ENCODE results near the gene DMD.
"Not testable (repeated sequence)": the region's sequence is repeated elsewhere in the genome, so short reads cannot be mapped to it uniquely, and the experiment has no call there.

Gene DMD

GRCh38 chrX:31471229-31471628 is 1740.1 kb downstream of the DMD start:
- no peak for DNase-seq

DNA sequence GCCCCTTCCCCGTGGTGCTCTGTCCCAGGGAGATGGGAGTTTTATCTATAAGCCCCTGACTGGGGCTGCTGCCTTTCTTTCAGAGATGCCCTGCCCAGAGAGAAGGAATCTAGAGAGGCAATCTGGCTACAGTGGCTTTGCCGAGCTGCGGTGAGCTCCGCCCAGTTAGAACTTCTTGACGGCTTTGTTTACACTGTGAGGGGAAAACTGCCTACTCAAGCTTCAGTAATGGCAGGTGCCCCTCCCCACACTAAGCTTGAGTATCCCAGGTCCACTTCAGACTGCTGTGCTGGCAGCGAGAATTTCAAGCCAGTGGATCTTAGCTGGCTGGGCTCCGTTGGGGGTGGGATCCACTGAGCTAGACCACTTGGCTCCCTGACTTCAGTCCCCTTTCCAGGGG is 1740.6 kb downstream of the DMD start:
- not testable (repeated sequence) for DNase-seq

- no peak for DNase-seq
Observed at GRCh38 chrX:31464306-31464915, 1746.9 kb downstream of the DMD start.

- DNase-seq = no peak
Observed at GRCh38 chrX:31461266-31461665, 1750.1 kb downstream of the DMD start.

GRCh38 chrX:31459361-31459760 is 1752.0 kb downstream of the DMD start:
- no peak for DNase-seq

GRCh38 chrX:31449965-31450364 is 1761.4 kb downstream of the DMD start:
- no peak for DNase-seq

- no peak for DNase-seq
Observed at GRCh38 chrX:31449081-31449480, 1762.3 kb downstream of the DMD start.

GRCh38 chrX:31445542-31445941 is 1765.8 kb downstream of the DMD start:
- no peak for DNase-seq

DNA sequence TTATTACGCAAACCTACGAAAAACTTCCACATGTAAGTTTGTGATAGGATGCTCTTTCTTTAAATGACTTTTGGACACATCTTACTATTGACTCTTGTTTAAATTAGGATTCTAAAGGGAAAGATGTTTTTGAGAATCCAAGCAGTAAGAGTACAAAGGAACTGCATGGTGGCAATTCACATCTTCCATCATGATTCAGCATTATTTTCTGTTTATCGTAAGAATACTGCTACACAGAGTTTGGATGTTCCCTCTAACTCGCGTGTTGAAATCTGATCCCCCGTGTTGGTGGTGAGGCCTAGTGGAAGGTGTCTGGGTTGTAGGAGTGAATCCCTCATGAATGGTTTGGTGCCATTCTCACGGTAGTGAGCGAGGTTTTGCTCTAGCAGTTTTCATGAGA is 1767.7 kb downstream of the DMD start:
- DNase-seq = no peak

GRCh38 chrX:31440546-31440945 is 1770.8 kb downstream of the DMD start:
- DNase-seq = no peak

DNA sequence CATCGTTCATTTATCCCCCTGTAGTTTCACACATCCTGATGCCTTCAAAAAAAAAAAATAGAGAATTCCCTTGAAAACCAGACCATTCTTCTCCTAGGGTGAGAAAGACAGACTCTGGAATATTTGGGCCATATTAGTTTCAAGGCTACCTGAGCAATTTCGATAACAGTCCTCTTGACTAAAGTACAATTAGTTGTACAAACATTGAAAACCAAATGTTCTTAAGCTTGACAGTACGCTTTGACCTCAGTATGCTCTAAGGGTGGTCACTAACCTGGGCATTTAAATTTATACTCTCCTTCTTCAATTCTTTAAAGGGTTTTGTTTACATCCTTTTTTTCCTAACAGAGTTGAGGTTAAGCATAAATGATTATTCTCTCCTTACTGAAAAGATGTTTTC is 1774.9 kb downstream of the DMD start:
- DNase-seq = no peak

GRCh38 chrX:31435592-31435991 is 1775.8 kb downstream of the DMD start:
- no peak for DNase-seq

DNA sequence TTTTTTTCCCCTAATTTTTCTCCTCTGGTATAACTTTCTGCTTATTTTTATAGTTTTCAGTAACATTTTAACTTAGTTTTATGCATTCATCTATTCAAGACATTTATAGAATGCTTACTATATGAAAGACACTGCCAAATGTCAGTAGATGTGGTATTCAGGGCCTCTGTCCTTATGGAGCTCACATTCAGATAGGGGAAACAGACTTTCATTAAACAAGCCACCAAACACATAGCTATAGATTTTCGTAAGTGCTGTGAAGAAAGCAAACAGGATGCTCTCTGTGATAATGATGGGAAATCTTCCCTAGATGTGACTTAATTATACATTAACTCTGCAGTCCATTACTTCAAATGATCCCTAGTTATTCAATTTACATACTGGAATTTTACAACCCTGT is 1777.5 kb downstream of the DMD start:
- no peak for DNase-seq

- no peak for DNase-seq
Observed at GRCh38 chrX:31429915-31430314, 1781.4 kb downstream of the DMD start.

GRCh38 chrX:31423609-31424189 is 1787.7 kb downstream of the DMD start:
- no peak for DNase-seq

GRCh38 chrX:31421441-31421840 is 1789.9 kb downstream of the DMD start:
- no peak for DNase-seq

- no peak for DNase-seq
Observed at GRCh38 chrX:31420711-31421151, 1790.6 kb downstream of the DMD start.

DNA sequence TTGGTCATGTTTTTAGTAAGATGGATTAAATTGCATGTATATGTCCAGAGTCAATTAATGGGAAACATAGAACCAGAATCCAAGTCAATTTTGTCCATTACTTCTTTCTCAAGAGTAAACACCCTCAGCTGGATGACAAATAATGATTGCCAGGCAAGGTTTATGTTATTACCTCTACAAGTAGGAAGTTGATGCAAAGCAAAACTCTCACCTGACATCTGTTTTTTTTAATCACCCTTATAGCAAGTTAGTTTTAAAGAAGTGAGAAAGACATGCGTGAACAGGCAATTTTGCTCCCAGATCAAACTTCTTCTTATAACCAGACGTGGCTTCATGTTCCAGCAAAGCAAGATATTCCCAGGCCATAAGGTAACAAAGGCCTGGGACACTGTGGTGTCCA is 1791.0 kb downstream of the DMD start:
- DNase-seq = no peak

- DNase-seq = no peak
Observed at GRCh38 chrX:31397119-31397518, 1814.2 kb downstream of the DMD start.

DNA sequence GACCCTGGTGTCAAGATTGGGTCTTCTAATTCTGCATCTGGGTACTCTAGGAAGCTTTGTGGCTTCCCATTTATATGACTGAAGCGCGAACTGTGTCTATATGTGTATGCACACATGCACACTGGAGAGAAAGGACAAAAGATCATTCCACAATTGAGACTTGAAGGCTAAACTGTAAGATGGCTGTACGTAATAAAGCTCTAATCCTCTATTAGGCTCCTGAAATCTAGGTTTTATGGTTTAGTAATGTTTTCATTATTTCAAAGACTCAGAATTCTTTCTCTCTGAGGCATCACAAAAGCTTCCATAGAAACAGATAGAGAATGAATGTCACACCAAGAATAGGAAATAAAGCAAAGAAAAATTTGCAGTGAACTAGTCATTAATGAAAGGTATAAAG is 1818.8 kb downstream of the DMD start:
- no peak for DNase-seq

DNA sequence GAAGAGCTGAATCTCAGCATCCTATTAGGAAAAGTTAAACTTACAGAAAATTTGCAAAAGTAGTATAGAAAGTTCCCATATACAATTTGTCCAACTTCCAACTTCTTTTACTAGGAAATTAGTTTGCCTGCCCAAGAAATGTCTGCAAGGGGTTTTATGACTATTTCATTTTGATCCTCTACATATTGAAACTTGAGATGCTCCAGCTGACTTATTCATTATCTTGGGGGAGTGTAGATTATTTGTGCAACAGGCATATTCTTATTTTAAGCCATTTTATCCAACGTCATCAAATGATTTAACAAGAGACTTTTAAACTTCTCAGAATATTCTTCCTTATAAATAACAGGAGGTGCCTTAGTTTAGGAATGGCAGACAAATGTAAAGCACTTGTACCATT is 1822.4 kb downstream of the DMD start:
- no peak for DNase-seq

GRCh38 chrX:31384471-31384870 is 1826.9 kb downstream of the DMD start:
- DNase-seq = no peak

- no peak for DNase-seq
Observed at GRCh38 chrX:31383991-31384390, 1827.4 kb downstream of the DMD start.

DNA sequence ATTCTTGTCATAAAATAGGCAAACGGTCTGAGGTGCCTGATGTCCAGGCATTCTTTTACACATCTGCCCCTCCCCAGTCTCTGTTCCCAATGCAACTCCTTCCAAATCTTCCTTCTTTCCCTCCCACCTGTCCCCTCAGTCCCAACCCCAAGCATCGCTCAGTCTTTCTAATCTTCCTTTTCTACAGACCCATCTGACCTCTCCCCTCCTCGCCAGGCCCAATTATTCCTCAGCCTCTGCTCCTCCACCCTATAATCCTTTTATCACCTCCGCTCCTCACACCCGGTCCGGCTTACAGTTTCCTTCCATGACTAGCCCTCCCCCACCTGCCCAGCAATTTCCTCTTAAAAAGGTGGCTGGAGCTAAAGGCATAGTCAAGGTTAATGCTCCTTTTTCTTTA is 1832.4 kb downstream of the DMD start:
- DNase-seq = not testable (repeated sequence)

DNA sequence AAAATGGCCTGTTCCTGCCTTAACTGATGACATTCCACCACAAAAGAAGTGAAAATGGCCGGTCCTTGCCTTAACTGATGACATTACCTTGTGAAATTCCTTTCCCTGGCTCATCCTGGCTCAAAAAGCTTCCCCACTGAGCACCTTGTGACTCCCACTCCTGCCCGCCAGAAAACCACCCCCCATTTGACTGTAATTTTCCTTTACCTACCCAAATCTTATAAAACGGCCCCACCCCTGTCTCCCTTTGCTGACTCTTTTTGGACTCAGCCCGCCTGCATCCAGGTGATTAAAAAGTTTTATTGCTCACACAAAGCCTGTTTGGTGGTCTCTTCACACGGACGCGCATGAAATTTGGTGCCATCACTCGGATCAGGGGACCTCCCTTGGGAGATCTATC is 1833.5 kb downstream of the DMD start:
- DNase-seq = not testable (repeated sequence)

All from CD4-positive, alpha-beta T cell treated with Interferon gamma for 1 hour (primary cell).